ENCODE measurements around the gene GPANK1. TPM values are rescaled to one million over a fixed set of nuclear protein-coding genes. Genes with fewer than 3 reads are reported as not detected.

Gene GPANK1
- total RNA-seq, 4 donors from 2014 or later = 17.3 to 29.8 (median 24.5) TPM

DNA sequence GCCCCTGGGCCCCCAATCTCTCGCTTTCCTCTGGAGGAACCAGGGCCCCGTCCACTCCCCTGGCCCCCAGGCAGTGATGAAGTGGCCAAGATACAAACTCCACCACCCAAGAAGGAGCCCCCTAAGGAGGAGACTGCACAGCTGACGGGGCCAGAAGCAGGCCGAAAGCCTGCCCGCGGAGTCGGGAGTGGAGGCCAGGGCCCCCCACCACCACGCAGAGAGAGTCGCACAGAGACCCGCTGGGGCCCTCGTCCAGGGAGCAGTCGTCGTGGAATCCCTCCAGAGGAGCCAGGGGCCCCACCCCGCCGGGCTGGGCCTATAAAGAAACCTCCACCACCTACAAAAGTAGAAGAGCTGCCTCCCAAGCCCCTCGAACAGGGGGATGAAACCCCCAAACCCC, 33.6 kb downstream of the GPANK1 start:
- no peak for TF ChIP-seq POLR2A (IDR thresholded peaks at IDR 0.05)
- TF ChIP-seq, protein P1, sequence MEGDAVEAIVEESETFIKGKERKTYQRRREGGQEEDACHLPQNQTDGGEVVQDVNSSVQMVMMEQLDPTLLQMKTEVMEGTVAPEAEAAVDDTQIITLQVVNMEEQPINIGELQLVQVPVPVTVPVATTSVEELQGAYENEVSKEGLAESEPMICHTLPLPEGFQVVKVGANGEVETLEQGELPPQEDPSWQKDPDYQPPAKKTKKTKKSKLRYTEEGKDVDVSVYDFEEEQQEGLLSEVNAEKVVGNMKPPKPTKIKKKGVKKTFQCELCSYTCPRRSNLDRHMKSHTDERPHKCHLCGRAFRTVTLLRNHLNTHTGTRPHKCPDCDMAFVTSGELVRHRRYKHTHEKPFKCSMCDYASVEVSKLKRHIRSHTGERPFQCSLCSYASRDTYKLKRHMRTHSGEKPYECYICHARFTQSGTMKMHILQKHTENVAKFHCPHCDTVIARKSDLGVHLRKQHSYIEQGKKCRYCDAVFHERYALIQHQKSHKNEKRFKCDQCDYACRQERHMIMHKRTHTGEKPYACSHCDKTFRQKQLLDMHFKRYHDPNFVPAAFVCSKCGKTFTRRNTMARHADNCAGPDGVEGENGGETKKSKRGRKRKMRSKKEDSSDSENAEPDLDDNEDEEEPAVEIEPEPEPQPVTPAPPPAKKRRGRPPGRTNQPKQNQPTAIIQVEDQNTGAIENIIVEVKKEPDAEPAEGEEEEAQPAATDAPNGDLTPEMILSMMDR (IDR thresholded peaks at IDR 0.05 in 4 of 5, conservative IDR thresholded peaks at IDR 0.05 in 1 of 5) = no peak
- intact Hi-C loops (cut with DNase I; ENCODE audit: low total_unique reads) = no loop called here
- H3K9me3 ChIP-seq = no peaks in the 10 kb centered on the region
- no peaks in the 10 kb centered on the region for H3K27me3 ChIP-seq
- in situ Hi-C loops (cut with MboI; ENCODE audit: low sequenced_read_pairs in 4 of 4) = no loop called here
- H3K36me3 ChIP-seq = peaks cover 7 to 100% of the 10 kb centered on the region in 2 donors
- H3K27ac ChIP-seq = no peak overlapping the region
- no peak for ATAC-seq
- H3K4me1 ChIP-seq = no peaks in the 10 kb centered on the region
- H3K4me3 ChIP-seq = no peak overlapping the region
- DNase-seq = no peak

DNA sequence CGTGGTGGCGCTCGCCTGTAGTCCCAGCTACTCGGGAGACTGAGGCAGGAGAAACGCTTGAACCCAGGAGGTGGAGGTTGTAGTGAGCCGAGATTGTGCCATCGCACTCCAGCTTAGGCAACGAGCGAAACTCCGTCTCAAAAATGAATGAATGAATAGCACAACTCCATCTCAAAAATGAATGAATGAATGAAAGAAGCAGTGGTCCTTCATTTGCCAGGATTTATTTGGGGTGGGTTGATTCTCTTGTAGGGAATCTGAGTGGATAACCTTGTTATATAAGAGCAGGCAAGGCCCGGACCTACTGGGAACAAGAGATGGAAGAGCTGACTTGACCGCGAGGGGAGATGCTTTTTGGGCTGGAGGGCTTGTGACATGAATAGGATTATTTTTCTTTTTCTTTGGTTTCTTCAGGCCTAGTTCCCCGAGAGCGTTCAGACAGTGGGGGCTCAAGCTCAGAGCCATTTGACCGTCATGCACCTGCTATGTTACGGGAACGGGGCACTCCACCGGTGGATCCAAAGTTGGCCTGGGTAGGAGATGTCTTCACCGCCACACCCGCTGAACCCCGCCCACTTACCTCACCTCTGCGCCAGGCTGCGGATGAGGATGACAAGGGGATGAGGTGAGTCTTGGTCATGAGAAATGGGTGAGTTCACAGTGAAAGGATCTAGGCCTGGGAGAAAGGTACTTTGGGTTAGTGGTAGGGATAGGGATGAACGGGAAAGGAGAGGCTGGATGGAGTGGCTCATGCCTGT, 34.4 kb downstream of the GPANK1 start:
- TF ChIP-seq POLR2A (IDR thresholded peaks at IDR 0.05) = no peak
- TF ChIP-seq, protein P1 (IDR thresholded peaks at IDR 0.05 in 4 of 5, conservative IDR thresholded peaks at IDR 0.05 in 1 of 5) = no peak
- Histone ChIP-seq H3K4me1 (no peaks in the 10 kb centered on the region), H3K27me3 (no peaks in the 10 kb centered on the region), H3K27ac (no peak overlapping the region), H3K36me3 (peaks cover 8 to 100% of the 10 kb centered on the region in 2 donors), H3K4me3 (no peak overlapping the region), H3K9me3 (no peaks in the 10 kb centered on the region)
- DNase-seq (no peak), ATAC-seq (no peak)
- in situ Hi-C loops (cut with MboI; ENCODE audit: low sequenced_read_pairs in 4 of 4) (no loop called here), intact Hi-C loops (cut with DNase I; ENCODE audit: low total_unique reads) (no loop called here)

DNA sequence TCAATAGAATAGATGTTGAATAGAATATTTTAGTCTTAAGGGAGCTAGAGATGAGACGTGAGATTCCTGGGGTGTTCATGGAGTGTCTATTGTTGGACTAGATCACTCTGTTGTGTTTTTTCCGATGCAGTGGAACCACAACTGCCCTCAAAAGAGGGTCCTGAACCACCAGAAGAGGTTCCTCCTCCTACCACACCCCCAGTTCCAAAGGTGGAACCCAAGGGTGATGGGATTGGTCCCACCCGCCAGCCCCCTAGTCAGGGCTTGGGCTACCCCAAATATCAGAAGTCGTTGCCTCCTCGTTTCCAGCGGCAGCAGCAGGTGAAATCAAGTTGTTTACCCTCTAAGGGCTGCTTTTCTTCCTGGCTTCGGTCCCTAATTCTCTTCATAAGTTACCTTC, 35.8 kb downstream of the GPANK1 start:
- no peak for ATAC-seq
- Histone ChIP-seq H3K9me3 (no peaks in the 10 kb centered on the region), H3K27me3 (no peaks in the 10 kb centered on the region), H3K36me3 (peaks cover 8 to 100% of the 10 kb centered on the region in 2 donors), H3K27ac (no peak overlapping the region), H3K4me3 (no peak overlapping the region), H3K4me1 (no peaks in the 10 kb centered on the region)
- TF ChIP-seq, protein P1 (IDR thresholded peaks at IDR 0.05 in 4 of 5, conservative IDR thresholded peaks at IDR 0.05 in 1 of 5) = no peak
- no peak for TF ChIP-seq POLR2A (IDR thresholded peaks at IDR 0.05)
- no peak for DNase-seq
- in situ Hi-C loops (cut with MboI; ENCODE audit: low sequenced_read_pairs in 4 of 4) (no loop called here), intact Hi-C loops (cut with DNase I; ENCODE audit: low total_unique reads) (loop anchor here (10.0 kb wide), 1 partner anchor 1014 kb away; the partner anchor contains the start of genes MRPS18B and PPP1R10)

DNA sequence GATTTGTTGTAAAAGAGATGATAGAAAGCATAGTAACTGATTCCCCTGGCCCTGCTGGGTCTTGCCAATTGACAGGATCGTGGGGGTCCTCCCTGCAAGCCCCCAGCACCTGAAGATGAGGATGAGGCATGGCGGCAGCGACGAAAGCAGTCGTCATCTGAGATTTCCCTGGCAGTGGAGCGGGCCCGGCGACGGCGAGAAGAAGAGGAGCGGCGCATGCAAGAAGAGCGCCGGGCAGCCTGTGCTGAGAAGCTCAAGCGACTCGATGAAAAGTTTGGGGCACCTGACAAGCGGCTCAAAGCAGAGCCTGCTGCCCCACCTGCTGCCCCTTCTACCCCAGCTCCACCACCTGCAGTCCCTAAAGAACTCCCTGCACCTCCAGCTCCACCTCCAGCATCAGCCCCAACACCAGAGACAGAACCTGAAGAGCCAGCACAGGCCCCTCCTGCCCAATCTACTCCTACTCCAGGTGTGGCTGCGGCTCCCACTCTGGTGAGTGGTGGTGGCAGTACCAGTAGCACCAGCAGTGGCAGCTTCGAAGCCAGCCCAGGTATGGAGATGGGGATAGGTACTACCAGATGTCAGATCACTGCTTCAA, 37.0 kb downstream of the GPANK1 start:
- Histone ChIP-seq H3K4me3 (no peak overlapping the region), H3K27ac (no peak overlapping the region), H3K4me1 (peaks cover 0 to 2% of the 10 kb centered on the region in 2 donors), H3K36me3 (peaks cover 8 to 99% of the 10 kb centered on the region in 2 donors), H3K27me3 (no peaks in the 10 kb centered on the region), H3K9me3 (no peaks in the 10 kb centered on the region)
- intact Hi-C loops (cut with DNase I; ENCODE audit: low total_unique reads) (loop anchor here (10.0 kb wide), 1 partner anchor 1013 kb away; the partner anchor contains the start of genes MRPS18B and PPP1R10), in situ Hi-C loops (cut with MboI; ENCODE audit: low sequenced_read_pairs in 4 of 4) (no loop called here)
- DNase-seq (no peak), ATAC-seq (no peak)
- no peak for TF ChIP-seq POLR2A (IDR thresholded peaks at IDR 0.05)
- TF ChIP-seq, protein P1 (IDR thresholded peaks at IDR 0.05 in 4 of 5, conservative IDR thresholded peaks at IDR 0.05 in 1 of 5) = no peak
